Chondrocyte (in vitro differentiated cells): ENCODE data around the gene DEGS2. TPM values are rescaled to one million over a fixed set of nuclear protein-coding genes. Genes with fewer than 3 reads are reported as not detected.

Source experiments
- DNase-seq: peaks from one replicate; pipeline ENCODE4 v3.0.0; 2021; ENCODE audit warnings: mixed read lengths, low spot score
- H3K27ac Mint-ChIP-seq: one replicate; pipeline ENCODE4 v1.8.0; 2021; ENCODE audit warnings: mild to moderate bottlenecking, moderate library complexity, mixed read lengths; ENCODE audit not compliant: unreplicated experiment
- H3K27me3 Mint-ChIP-seq: 2 replicates; pipeline ENCODE4 v1.8.0; 2021; ENCODE audit warnings: low read depth, mixed read lengths
- H3K36me3 Mint-ChIP-seq: 2 replicates; pipeline ENCODE4 v1.8.0; 2021; ENCODE audit warnings: low read depth, mixed read lengths
- H3K4me1 Mint-ChIP-seq: 2 replicates; pipeline ENCODE4 v1.8.0; 2021; ENCODE audit warnings: low read depth, mild to moderate bottlenecking, mixed read lengths
- H3K4me3 Mint-ChIP-seq: one replicate; pipeline ENCODE4 v1.8.0; 2021; ENCODE audit warnings: mild to moderate bottlenecking, moderate library complexity, mixed read lengths; ENCODE audit not compliant: unreplicated experiment
- H3K9me3 Mint-ChIP-seq: 2 replicates; pipeline ENCODE4 v1.8.0; 2021; ENCODE audit warnings: low read depth, mixed read lengths
- total RNA-seq: library from RNA; stranded (reverse); gene quantifications from 3 replicates; pipeline ENCODE4 v1.2.1, GENCODE V29; 2021
- TF ChIP-seq, protein P1 (sequence below): fragments of 200-600 bp; sonication (generic); IDR thresholded peaks from 2 replicates; pipeline ENCODE4 v1.5.0; 2021; ENCODE audit warnings: antibody characterized with exemption, mild to moderate bottlenecking, moderate library complexity

The DEGS2 gene
- total RNA-seq, 1 donor from 2014 or later, result 0.17 TPM

GRCh38 chr14:100104523-100105300 lies 54.7 kb downstream of the DEGS2 start:
- Mint-ChIP-seq H3K9me3 (no peaks in the 10 kb centered on the region), H3K4me3 (peak overlapping the region; percentile 51), H3K27ac (peak overlapping the region; percentile 95), H3K27me3 (no peaks in the 10 kb centered on the region), H3K36me3 (no peaks in the 10 kb centered on the region), H3K4me1 (peaks cover 83% of the 10 kb centered on the region)
- TF ChIP-seq, protein P1, sequence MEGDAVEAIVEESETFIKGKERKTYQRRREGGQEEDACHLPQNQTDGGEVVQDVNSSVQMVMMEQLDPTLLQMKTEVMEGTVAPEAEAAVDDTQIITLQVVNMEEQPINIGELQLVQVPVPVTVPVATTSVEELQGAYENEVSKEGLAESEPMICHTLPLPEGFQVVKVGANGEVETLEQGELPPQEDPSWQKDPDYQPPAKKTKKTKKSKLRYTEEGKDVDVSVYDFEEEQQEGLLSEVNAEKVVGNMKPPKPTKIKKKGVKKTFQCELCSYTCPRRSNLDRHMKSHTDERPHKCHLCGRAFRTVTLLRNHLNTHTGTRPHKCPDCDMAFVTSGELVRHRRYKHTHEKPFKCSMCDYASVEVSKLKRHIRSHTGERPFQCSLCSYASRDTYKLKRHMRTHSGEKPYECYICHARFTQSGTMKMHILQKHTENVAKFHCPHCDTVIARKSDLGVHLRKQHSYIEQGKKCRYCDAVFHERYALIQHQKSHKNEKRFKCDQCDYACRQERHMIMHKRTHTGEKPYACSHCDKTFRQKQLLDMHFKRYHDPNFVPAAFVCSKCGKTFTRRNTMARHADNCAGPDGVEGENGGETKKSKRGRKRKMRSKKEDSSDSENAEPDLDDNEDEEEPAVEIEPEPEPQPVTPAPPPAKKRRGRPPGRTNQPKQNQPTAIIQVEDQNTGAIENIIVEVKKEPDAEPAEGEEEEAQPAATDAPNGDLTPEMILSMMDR, result peak; percentile 70
- DNase-seq, result no peak

GRCh38 chr14:100104006-100104352 lies 55.5 kb downstream of the DEGS2 start:
- peak overlapping the region; percentile 95 for H3K27ac Mint-ChIP-seq
- no peak for DNase-seq
- peaks cover 87% of the 10 kb centered on the region for H3K4me1 Mint-ChIP-seq
- H3K27me3 Mint-ChIP-seq, result no peaks in the 10 kb centered on the region
- H3K9me3 Mint-ChIP-seq, result no peaks in the 10 kb centered on the region
- no peaks in the 10 kb centered on the region for H3K36me3 Mint-ChIP-seq
- TF ChIP-seq, protein P1, result no peak
- H3K4me3 Mint-ChIP-seq, result peak overlapping the region; percentile 51

DNA sequence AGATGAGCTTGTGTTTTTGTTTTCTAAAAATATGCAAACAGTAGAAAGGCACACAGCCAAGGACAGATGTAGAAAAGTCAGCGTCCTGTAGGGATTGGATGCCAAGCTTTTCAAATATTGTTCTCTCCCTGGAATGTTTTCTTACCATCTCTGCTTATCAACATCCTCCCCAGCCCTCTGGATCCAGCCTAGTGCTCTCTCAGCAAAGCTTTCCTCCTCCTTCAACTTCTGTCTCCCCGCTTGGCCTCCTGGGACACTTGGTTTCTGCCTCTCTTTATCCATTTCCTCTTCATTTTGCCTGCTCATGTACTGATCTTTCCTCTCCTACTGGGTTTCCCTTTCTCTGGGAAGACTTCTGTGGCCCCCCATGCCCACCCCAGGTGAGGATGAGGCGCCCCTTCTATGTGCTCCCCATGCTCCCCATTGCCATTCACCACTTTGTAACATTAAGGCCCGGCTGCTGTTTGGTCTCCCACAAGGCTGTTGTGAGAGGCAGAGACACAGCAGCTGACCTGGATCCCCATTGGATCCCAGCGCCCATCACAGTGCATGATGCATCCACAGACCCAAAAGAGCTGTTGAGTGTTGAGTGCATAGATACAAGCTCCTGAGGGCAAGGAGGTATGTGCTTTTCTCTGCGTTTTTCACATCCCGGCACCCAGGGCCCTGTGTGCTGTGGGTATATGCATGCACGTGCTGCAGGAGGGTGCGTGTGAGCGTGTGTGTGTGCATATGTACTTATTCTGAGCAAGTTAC lies 56.0 kb downstream of the DEGS2 start:
- no peak for DNase-seq
- Mint-ChIP-seq H3K4me3 (peak overlapping the region; percentile 51), H3K27ac (peak overlapping the region; percentile 95), H3K9me3 (no peaks in the 10 kb centered on the region), H3K4me1 (peaks cover 81% of the 10 kb centered on the region), H3K27me3 (no peaks in the 10 kb centered on the region), H3K36me3 (no peaks in the 10 kb centered on the region)
- TF ChIP-seq, protein P1, result no peak

GRCh38 chr14:100102156-100102785 lies 57.2 kb downstream of the DEGS2 start:
- Mint-ChIP-seq H3K4me3 (no peak overlapping the region), H3K4me1 (peaks cover 75% of the 10 kb centered on the region), H3K27ac (peak overlapping the region; percentile 95), H3K9me3 (no peaks in the 10 kb centered on the region), H3K36me3 (peaks cover 4% of the 10 kb centered on the region), H3K27me3 (no peaks in the 10 kb centered on the region)
- no peak for DNase-seq
- TF ChIP-seq, protein P1, result no peak

DNA sequence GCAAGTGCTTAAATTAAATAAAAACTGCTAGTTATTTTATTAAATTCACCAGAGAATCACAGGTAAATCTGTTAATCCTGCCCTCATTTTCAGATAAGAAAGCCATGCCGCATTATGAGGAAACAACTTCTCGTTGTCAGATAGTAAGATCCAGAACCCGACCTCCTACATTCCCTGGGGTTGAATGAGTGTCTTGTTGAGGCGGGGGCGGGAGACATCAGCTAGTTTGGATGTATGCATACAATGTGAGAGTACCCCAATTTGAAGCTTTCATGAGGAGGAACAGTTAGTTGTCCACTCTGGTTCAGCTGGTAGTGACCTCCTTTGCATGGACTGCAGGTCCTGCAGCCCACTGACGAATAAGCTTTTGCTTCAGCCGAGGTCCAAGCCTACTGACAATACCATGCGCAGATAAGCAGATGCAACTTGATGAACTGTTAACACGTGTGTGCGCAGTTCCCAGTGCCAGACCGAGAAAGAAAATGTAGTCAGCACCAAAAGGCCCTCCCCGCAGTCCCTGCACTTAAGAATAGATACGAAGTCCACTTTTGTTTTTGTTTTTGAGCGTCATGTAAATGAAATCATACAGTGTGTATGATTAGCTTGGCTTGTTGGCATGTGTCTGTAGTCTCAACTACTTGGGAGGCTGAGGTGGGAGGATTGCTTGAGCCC lies 59.3 kb downstream of the DEGS2 start:
- DNase-seq, result no peak
- TF ChIP-seq, protein P1, result no peak
- peaks cover 4% of the 10 kb centered on the region for H3K36me3 Mint-ChIP-seq
- no peak overlapping the region for H3K27ac Mint-ChIP-seq
- H3K27me3 Mint-ChIP-seq, result no peaks in the 10 kb centered on the region
- no peaks in the 10 kb centered on the region for H3K9me3 Mint-ChIP-seq
- H3K4me3 Mint-ChIP-seq, result no peak overlapping the region
- H3K4me1 Mint-ChIP-seq, result peaks cover 68% of the 10 kb centered on the region
